ENCODE data around the gene MAP7D2. TPM values are rescaled to one million over a fixed set of nuclear protein-coding genes. Genes with fewer than 3 reads are reported as not detected.

The MAP7D2 gene
- polyA plus RNA-seq, 3 donors, result 0.45 TPM; not detected in 2

- H3K36me3 ChIP-seq (replicated peaks in 1 of 2; ENCODE audit: control insufficient read depth in 1 of 2, insufficient read depth in 2 of 2, low read length in 2 of 2), result no peaks in the 10 kb centered on the region
- H3K27ac Mint-ChIP-seq, result no peak overlapping the region
- DNase-seq, result no peak
- no peaks in the 10 kb centered on the region for H3K4me1 Mint-ChIP-seq
- peaks cover 0 to 3% of the 10 kb centered on the region in 2 donors for H3K27me3 ChIP-seq (ENCODE audit: control insufficient read depth in 2 of 2, insufficient read depth in 2 of 2, low read length in 2 of 2)
- H3K9me3 Mint-ChIP-seq, result peaks cover 0 to 3% (median 0%) of the 10 kb centered on the region in 7 donors
- no peak overlapping the region for H3K4me3 ChIP-seq (replicated peaks in 1 of 3; ENCODE audit: low read depth in 2 of 3, low read length in 3 of 3)
- peaks cover 0 to 12% (median 0%) of the 10 kb centered on the region in 3 donors for H3K27me3 Mint-ChIP-seq (ENCODE audit: low read depth in 3 of 3)
- H3K4me3 Mint-ChIP-seq, result no peak overlapping the region
- H3K27ac ChIP-seq (ENCODE audit: low read depth in 1 of 2, low read length in 2 of 2), result no peak overlapping the region
- WGBS (ENCODE audit: insufficient coverage), result 100% methylated on average over 1 of the region's 4 CpGs
- H3K36me3 Mint-ChIP-seq, result no peaks in the 10 kb centered on the region
- H4K20me1 ChIP-seq (ENCODE audit: insufficient read depth, low read length), result no peaks in the 10 kb centered on the region
- H2AFZ ChIP-seq (ENCODE audit: insufficient read depth, low read depth, low read length, poor library complexity, severe bottlenecking), result no peak overlapping the region
- intact Hi-C loops (cut with micrococcal nuclease), result no loop called here
- H3K9me3 ChIP-seq (replicated peaks in 1 of 2; ENCODE audit: control insufficient read depth in 1 of 2, insufficient read depth in 1 of 2, low read length in 2 of 2), result no peaks in the 10 kb centered on the region
- H3K79me2 ChIP-seq (ENCODE audit: insufficient read depth, low read length), result no peaks in the 10 kb centered on the region
- H3K9ac ChIP-seq (ENCODE audit: insufficient read depth, low read length, poor library complexity, severe bottlenecking), result no peak overlapping the region
- no peak for TF ChIP-seq CTCF (IDR thresholded peaks at IDR 0.05)
- no peaks in the 10 kb centered on the region for H3K4me1 ChIP-seq (ENCODE audit: control insufficient read depth in 1 of 2, insufficient read depth in 2 of 2, low read length in 2 of 2)
- H3K4me2 ChIP-seq (replicated peaks; ENCODE audit: extremely low read depth, low read length, poor library complexity, severe bottlenecking), result no peak overlapping the region
Measured at GRCh38 chrX:20046864-20047263, 69.8 kb downstream of the MAP7D2 start.

GRCh38 chrX:20046223-20046622, 70.5 kb downstream of the MAP7D2 start:
- H3K36me3 Mint-ChIP-seq, result no peaks in the 10 kb centered on the region
- Histone ChIP-seq H3K27me3 (ENCODE audit: control insufficient read depth in 2 of 2, insufficient read depth in 2 of 2, low read length in 2 of 2) (peaks cover 0 to 6% of the 10 kb centered on the region in 2 donors), H3K9ac (ENCODE audit: insufficient read depth, low read length, poor library complexity, severe bottlenecking) (no peak overlapping the region), H3K9me3 (replicated peaks in 1 of 2; ENCODE audit: control insufficient read depth in 1 of 2, insufficient read depth in 1 of 2, low read length in 2 of 2) (no peaks in the 10 kb centered on the region), H4K20me1 (ENCODE audit: insufficient read depth, low read length) (no peaks in the 10 kb centered on the region), H2AFZ (ENCODE audit: insufficient read depth, low read depth, low read length, poor library complexity, severe bottlenecking) (no peak overlapping the region), H3K36me3 (replicated peaks in 1 of 2; ENCODE audit: control insufficient read depth in 1 of 2, insufficient read depth in 2 of 2, low read length in 2 of 2) (no peaks in the 10 kb centered on the region), H3K4me2 (replicated peaks; ENCODE audit: extremely low read depth, low read length, poor library complexity, severe bottlenecking) (no peak overlapping the region), H3K4me3 (replicated peaks in 1 of 3; ENCODE audit: low read depth in 2 of 3, low read length in 3 of 3) (no peak overlapping the region), H3K27ac (ENCODE audit: low read depth in 1 of 2, low read length in 2 of 2) (no peak overlapping the region), H3K79me2 (ENCODE audit: insufficient read depth, low read length) (no peaks in the 10 kb centered on the region), H3K4me1 (ENCODE audit: control insufficient read depth in 1 of 2, insufficient read depth in 2 of 2, low read length in 2 of 2) (no peaks in the 10 kb centered on the region)
- peaks cover 0 to 12% (median 0%) of the 10 kb centered on the region in 3 donors for H3K27me3 Mint-ChIP-seq (ENCODE audit: low read depth in 3 of 3)
- TF ChIP-seq CTCF (IDR thresholded peaks at IDR 0.05), result no peak
- H3K4me3 Mint-ChIP-seq, result no peak overlapping the region
- DNase-seq, result no peak
- no peaks in the 10 kb centered on the region for H3K4me1 Mint-ChIP-seq
- H3K27ac Mint-ChIP-seq, result no peak overlapping the region
- peaks cover 0 to 3% (median 0%) of the 10 kb centered on the region in 7 donors for H3K9me3 Mint-ChIP-seq
- no CpG with 5 or more reads among the region's 1 CpG for WGBS (ENCODE audit: insufficient coverage)
- intact Hi-C loops (cut with micrococcal nuclease), result no loop called here
